AG10803 (cell line): ENCODE measurements around the gene FAAP100.

Source experiments
- DNase-seq: peaks from one replicate; pipeline ENCODE4 v3.0.0; 2010; ENCODE audit warnings: low read depth
- H3K4me3 ChIP-seq: 2 replicates; pipeline ENCODE4 v1.5.1; 2011; ENCODE audit warnings: mild to moderate bottlenecking, low read length, control low read depth
- TF ChIP-seq, protein P1 (sequence below): conservative IDR thresholded peaks from 2 replicates; pipeline ENCODE4 v1.5.1; 2011; ENCODE audit warnings: mild to moderate bottlenecking, low read length, control low read depth, inconsistent platforms

Gene FAAP100

DNA sequence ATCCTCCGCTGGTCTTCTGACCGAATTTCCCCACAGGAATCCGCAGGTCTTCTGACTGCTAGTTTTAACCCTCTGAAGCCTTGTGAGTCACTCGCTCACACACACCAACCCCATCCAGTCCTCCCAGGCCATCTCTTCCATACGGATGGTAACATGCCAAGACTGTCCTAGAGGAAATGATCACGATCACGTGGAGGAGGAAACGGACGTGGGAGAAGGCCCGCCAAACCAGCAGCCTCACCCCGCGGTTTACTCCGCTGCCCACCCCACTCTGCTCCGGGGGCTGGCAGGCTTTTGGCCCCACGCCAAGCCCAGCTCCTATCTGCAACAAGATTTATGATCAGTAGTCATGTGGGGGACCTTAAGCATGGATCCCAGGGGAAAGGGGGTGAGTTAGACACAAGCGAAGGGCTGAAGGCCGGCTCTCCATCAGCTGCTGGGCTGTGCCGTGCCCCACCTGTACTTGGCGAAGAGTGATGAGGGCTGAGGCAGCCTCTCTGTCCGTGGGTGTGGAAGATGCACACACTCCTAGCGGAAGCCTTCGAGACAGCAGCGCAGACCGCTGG, 1.5 kb upstream of the FAAP100 start:
- peak overlapping the region; percentile 79 for H3K4me3 ChIP-seq
- DNase-seq = peak; percentile 95
- TF ChIP-seq, protein P1, sequence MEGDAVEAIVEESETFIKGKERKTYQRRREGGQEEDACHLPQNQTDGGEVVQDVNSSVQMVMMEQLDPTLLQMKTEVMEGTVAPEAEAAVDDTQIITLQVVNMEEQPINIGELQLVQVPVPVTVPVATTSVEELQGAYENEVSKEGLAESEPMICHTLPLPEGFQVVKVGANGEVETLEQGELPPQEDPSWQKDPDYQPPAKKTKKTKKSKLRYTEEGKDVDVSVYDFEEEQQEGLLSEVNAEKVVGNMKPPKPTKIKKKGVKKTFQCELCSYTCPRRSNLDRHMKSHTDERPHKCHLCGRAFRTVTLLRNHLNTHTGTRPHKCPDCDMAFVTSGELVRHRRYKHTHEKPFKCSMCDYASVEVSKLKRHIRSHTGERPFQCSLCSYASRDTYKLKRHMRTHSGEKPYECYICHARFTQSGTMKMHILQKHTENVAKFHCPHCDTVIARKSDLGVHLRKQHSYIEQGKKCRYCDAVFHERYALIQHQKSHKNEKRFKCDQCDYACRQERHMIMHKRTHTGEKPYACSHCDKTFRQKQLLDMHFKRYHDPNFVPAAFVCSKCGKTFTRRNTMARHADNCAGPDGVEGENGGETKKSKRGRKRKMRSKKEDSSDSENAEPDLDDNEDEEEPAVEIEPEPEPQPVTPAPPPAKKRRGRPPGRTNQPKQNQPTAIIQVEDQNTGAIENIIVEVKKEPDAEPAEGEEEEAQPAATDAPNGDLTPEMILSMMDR = no peak

DNA sequence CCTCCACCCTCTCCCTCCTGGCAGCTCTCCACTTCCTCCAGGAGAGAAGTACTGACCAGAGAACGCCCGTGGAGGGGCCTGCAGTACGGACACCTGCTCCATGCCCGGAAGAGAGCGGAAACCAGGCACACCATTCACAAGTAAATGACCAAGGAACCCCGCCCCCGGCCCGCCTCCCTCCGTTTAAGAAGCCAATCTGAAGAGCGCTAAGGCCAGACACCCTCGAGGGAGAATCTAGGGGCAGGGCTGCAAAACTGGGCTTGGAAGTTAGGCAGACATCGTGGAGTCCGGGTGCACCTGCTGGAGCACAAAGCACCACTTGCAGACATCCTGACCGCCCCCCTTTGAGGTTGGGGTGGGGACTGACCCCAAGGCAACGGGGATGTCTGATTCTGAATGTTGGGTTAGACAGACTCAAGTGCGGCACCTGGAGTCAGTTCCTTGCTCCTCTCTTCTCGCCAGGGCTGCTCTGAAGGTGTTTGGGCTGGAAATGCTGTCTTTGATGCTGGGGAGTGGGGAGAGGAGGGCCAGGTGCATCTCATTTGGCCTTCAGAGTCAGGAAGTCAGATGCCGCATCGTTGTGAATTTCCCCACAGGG, 964 bp upstream of the FAAP100 start:
- H3K4me3 ChIP-seq = peak overlapping the region; percentile 79
- TF ChIP-seq, protein P1 = no peak
- DNase-seq = peak; percentile 74

DNA sequence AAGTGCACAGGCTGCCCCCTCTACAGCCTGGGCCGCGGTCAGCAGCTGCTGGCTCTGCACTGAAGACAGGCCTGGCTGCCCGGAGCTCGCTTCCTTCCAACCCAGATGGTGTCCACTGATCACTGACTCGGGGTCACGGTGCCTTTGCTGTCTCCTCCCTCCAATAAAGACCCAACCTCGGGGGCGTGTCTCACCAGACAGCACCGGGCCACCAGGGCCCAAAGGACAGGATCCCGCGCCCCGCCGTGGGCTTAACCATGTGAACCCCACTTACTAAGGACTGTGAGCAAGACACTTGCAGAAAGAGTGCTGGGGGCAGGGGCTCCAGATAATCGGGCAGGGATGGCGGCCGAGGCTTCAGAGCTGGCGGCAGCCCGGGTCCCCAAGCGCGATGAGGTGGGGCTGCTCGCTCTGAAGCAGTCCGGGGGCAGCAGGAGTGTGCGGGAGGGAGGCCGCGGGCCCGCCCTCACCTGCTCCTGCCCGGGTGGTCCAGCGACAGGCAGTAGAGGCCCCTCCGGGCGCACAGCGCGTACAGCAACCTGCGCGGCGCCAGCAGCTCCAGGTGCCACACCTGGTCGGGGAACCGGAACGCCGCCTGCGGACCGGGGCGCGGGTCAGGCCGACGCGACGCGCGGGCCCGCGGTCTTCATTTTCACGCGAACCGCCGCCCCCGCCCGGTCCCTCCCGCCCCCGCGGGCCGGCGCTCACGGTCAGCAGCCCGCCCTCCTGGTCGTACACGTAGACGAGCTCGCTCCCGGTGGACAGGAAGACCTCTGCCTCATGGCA, 502 bp downstream of the FAAP100 start:
- H3K4me3 ChIP-seq = peak overlapping the region; percentile 79
- peak; percentile 27 for DNase-seq
- TF ChIP-seq, protein P1 = no peak

DNA sequence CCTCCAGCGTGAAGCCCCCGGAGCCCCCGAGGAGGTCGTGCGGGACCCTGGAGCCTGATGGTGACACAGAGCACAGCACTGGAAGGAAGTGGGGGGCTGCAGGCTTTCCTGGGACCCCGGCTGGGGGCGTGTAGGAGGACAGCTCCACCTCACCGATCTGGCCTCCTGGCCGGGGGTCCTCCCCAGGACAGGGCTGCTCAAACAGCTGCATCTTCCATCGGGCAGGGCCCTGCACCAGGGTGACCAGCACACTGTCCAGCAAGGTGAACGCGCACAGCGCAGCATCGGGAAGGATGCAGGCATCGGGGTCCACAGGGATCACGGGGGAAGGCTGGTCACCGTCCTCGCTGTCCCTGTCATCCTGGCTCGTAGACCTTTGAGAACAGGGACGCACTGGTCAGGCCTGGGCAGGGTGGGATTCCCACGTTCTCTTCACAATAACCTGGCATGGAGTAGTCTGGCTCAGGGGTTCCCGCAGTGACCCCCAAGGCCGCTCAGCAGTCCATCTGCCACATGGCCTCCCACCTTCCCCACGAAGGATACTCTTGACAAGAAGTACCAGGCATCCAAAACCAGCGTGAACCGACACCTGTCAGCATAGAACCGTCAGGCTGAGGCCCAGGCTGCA, 1.2 kb downstream of the FAAP100 start:
- TF ChIP-seq, protein P1 = no peak
- H3K4me3 ChIP-seq = peak overlapping the region; percentile 79
- DNase-seq = no peak

DNA sequence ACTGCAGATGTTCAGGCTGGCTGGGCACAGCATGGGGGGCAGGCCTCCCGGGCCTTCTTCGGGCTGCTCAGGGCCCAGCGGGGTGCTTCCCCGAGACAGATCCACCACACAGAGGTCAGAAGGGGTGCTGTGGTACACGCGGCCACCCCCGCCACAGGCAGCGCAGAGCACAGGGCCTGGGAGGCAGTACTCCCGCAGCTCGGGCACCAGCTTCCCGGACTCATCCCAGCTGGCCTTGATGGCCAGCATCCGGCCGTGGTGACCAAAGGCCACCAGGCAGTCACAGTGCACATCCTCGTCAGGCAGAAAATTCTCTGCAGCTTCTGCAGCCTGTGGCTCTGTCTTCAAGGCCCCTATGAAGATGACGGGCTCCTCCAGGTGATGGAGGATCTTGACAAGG, 1.9 kb downstream of the FAAP100 start:
- no peak overlapping the region for H3K4me3 ChIP-seq
- TF ChIP-seq, protein P1 = no peak
- no peak for DNase-seq

DNA sequence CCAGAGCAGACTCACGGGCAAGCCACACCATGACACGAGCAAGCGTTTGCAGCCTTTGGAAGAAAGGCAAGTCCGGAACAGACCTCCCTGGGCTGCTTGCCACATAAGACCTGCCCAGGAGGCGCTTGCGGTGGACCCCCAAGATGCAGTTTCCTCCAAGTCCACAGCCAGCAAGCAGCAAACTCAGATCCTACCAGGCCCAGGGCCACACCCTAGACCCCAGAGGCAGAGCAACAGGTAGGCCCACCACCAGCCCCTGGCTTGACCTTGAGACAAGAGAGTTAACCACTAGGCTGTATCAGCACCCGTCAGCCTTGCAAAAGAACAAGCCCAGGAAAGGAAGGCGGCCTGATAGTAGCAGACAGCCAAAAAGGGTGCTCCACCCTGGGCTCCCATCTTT, 2.3 kb downstream of the FAAP100 start:
- TF ChIP-seq, protein P1 = no peak
- H3K4me3 ChIP-seq = no peak overlapping the region

More for the DNA sequence above, 2.3 kb downstream of the FAAP100 start:
- no peak for DNase-seq
